DOHH2 (cell line): ENCODE data around the gene EHD3.

ENCODE experiments used
- H3F3A ChIP-seq: fragments of 200-600 bp; sonication (generic), shearing (Covaris generic); 2 replicates; pipeline ENCODE4 v1.6.0; 2016; ENCODE audit warnings: antibody characterized with exemption, mild to moderate bottlenecking; ENCODE audit not compliant: control insufficient read depth, insufficient read depth
- H3K27ac ChIP-seq: fragments of 200-600 bp; sonication (generic); 2 replicates; pipeline ENCODE4 v1.5.1; 2014; ENCODE audit warnings: low read depth, mild to moderate bottlenecking, low read length, moderate library complexity
- H3K27me3 ChIP-seq: fragments of 200-600 bp; sonication (generic); 2 replicates; pipeline ENCODE4 v1.6.1; 2014; ENCODE audit warnings: mild to moderate bottlenecking, low read length, mixed read lengths; ENCODE audit not compliant: control insufficient read depth
- H3K36me3 ChIP-seq: fragments of 200-600 bp; sonication (generic); 2 replicates; pipeline ENCODE4 v1.6.1; 2014; ENCODE audit warnings: mild to moderate bottlenecking, low read length, moderate library complexity, mixed read lengths; ENCODE audit not compliant: control insufficient read depth
- H3K4me1 ChIP-seq: fragments of 200-600 bp; sonication (generic); 2 replicates; pipeline ENCODE4 v1.6.1; 2014; ENCODE audit warnings: mild to moderate bottlenecking, low read length, mixed read lengths; ENCODE audit not compliant: control insufficient read depth
- H3K4me2 ChIP-seq: fragments of 200-600 bp; sonication (generic); 2 replicates; pipeline ENCODE4 v1.6.0; 2014; ENCODE audit warnings: mild to moderate bottlenecking, low read length, moderate library complexity
- H3K4me3 ChIP-seq: fragments of 200-600 bp; sonication (generic); 2 replicates; pipeline ENCODE4 v1.5.1; 2014; ENCODE audit warnings: mild to moderate bottlenecking, low read length, mixed read lengths
- H3K79me2 ChIP-seq: fragments of 200-600 bp; sonication (generic); 2 replicates; pipeline ENCODE4 v1.6.1; 2014; ENCODE audit warnings: mild to moderate bottlenecking, low read length, mixed read lengths; ENCODE audit not compliant: control insufficient read depth
- H3K9me2 ChIP-seq: fragments of 200-600 bp; sonication (generic); replicated peaks from 2 replicates; pipeline ENCODE4 v1.6.1; 2014; ENCODE audit warnings: mild to moderate bottlenecking, low read length, mixed read lengths; ENCODE audit not compliant: control insufficient read depth
- H3K9me3 ChIP-seq: fragments of 200-600 bp; sonication (generic); 2 replicates; pipeline ENCODE4 v1.6.1; 2014; ENCODE audit warnings: antibody characterized with exemption, low read length, mixed read lengths; ENCODE audit not compliant: control insufficient read depth, insufficient read depth
- H4K20me1 ChIP-seq: fragments of 200-600 bp; sonication (generic); 2 replicates; pipeline ENCODE4 v1.6.0; 2014; ENCODE audit warnings: low read depth, mild to moderate bottlenecking, antibody characterized with exemption, low read length, moderate library complexity; ENCODE audit not compliant: control insufficient read depth, insufficient read depth
- CTCF ChIP-seq: fragments of 200-600 bp; sonication (generic); IDR thresholded peaks from one replicate; pipeline ENCODE4 v1.5.1; 2014; ENCODE audit warnings: antibody characterized with exemption, mild to moderate bottlenecking, low read depth, low read length; ENCODE audit not compliant: poor library complexity, severe bottlenecking
- EZH2phosphoT487 ChIP-seq: fragments of 200-600 bp; sonication (generic); IDR thresholded peaks from 2 replicates; pipeline ENCODE4 v1.6.1; 2017; ENCODE audit warnings: borderline replicate concordance, mild to moderate bottlenecking, antibody characterized with exemption, low read length, moderate library complexity, mixed read lengths

The EHD3 gene

GRCh38 chr2:31212659-31213600, 21.0 kb upstream of the EHD3 start:
- H3K9me3 ChIP-seq, result no peaks in the 10 kb centered on the region
- no peaks in the 10 kb centered on the region for H3K36me3 ChIP-seq
- no peaks in the 10 kb centered on the region for H3K79me2 ChIP-seq
- no peaks in the 10 kb centered on the region for H3F3A ChIP-seq
- no peak overlapping the region for H3K4me3 ChIP-seq
- H3K4me1 ChIP-seq, result peaks cover 51% of the 10 kb centered on the region
- no peak overlapping the region for H3K27ac ChIP-seq
- H3K27me3 ChIP-seq, result no peaks in the 10 kb centered on the region
- no peak overlapping the region for H3K4me2 ChIP-seq
- no peaks in the 10 kb centered on the region for H3K9me2 ChIP-seq
- TF ChIP-seq EZH2phosphoT487 (no peak), CTCF (no peak)
- H4K20me1 ChIP-seq, result no peaks in the 10 kb centered on the region

- Histone ChIP-seq H4K20me1 (no peaks in the 10 kb centered on the region), H3K9me3 (no peaks in the 10 kb centered on the region), H3K36me3 (no peaks in the 10 kb centered on the region), H3K9me2 (no peaks in the 10 kb centered on the region), H3K4me2 (no peak overlapping the region; the same call in 1 of the 2 replicates), H3K27ac (no peak overlapping the region), H3K4me3 (no peak overlapping the region), H3K79me2 (no peaks in the 10 kb centered on the region), H3K27me3 (no peaks in the 10 kb centered on the region), H3F3A (no peaks in the 10 kb centered on the region), H3K4me1 (peaks cover 52% of the 10 kb centered on the region)
- TF ChIP-seq EZH2phosphoT487 (no peak), CTCF (no peak)
Measured at GRCh38 chr2:31213601-31214443, 20.1 kb upstream of the EHD3 start.

- H3K27ac ChIP-seq, result no peak overlapping the region
- H3K4me1 ChIP-seq, result peaks cover 54% of the 10 kb centered on the region
- no peaks in the 10 kb centered on the region for H3K79me2 ChIP-seq
- H3K4me2 ChIP-seq, result no peak overlapping the region; the same call in 1 of the 2 replicates
- no peaks in the 10 kb centered on the region for H3K27me3 ChIP-seq
- no peaks in the 10 kb centered on the region for H3K36me3 ChIP-seq
- no peaks in the 10 kb centered on the region for H3K9me3 ChIP-seq
- H3F3A ChIP-seq, result no peaks in the 10 kb centered on the region
- TF ChIP-seq EZH2phosphoT487 (no peak), CTCF (no peak)
- H3K9me2 ChIP-seq, result no peaks in the 10 kb centered on the region
- H3K4me3 ChIP-seq, result no peak overlapping the region
- no peaks in the 10 kb centered on the region for H4K20me1 ChIP-seq
Measured at GRCh38 chr2:31214444-31214915, 19.5 kb upstream of the EHD3 start.
